Activated naive CD4-positive, alpha-beta T cell treated with anti-CD3 and anti-CD28 coated beads, Interleukin-2, amount 50 U/mL, for 24 hours (primary cell): Measurements from ENCODE around the gene CGN.
"Not testable (repeated sequence)": the region's sequence is repeated elsewhere in the genome, so short reads cannot be mapped to it uniquely, and the experiment has no call there.

ENCODE experiments used
- H3K27ac Mint-ChIP-seq: one replicate; pipeline ENCODE4 v1.8.0; 2021; ENCODE audit warnings: mild to moderate bottlenecking, mixed read lengths
- H3K27me3 Mint-ChIP-seq: one replicate; pipeline ENCODE4 v1.8.0; 2021; ENCODE audit warnings: mixed read lengths
- H3K36me3 Mint-ChIP-seq: one replicate; pipeline ENCODE4 v1.8.0; 2021; ENCODE audit warnings: mixed read lengths
- H3K4me1 Mint-ChIP-seq: one replicate; pipeline ENCODE4 v1.8.0; 2021; ENCODE audit warnings: mixed read lengths
- H3K4me3 Mint-ChIP-seq: one replicate; pipeline ENCODE4 v1.8.0; 2021; ENCODE audit warnings: mild to moderate bottlenecking, mixed read lengths
- H3K9me3 Mint-ChIP-seq: one replicate; pipeline ENCODE4 v1.8.0; 2021; ENCODE audit warnings: mixed read lengths

CGN gene

DNA sequence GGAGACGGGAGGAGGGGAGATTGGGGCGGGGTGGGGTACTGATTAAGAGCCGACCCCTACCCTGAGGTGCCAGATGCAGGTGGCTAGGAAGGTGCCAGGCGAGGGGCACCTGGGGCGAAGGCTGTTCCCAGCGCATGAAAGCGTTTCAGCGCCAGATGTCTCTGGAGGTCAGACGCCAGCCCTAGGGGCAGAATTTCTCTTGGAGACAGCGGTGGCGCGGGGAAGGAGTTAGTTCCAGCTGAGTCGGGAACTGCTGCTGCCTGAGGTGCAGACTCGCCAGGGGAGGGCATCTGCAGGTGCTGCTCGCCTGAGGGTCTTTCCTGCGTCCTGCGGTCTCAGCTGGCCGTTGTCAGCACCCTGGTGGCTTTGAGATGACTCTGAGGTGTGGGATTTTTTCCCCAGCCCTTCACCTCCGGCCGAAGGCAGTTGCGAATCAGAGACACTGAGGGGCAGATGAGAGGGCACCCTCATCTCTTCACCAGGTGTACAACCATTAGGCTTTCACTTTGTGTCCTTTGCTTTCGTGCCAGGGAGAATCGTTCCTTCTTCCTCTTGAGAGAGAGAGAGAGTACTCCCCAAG, 539 bp downstream of the CGN start:
- H3K4me1 Mint-ChIP-seq = peaks cover 27% of the 10 kb centered on the region
- no peaks in the 10 kb centered on the region for H3K36me3 Mint-ChIP-seq
- H3K4me3 Mint-ChIP-seq = peak overlapping the region; percentile 92
- no peaks in the 10 kb centered on the region for H3K27me3 Mint-ChIP-seq
- peak overlapping the region; percentile 46 for H3K27ac Mint-ChIP-seq
- no peaks in the 10 kb centered on the region for H3K9me3 Mint-ChIP-seq

DNA sequence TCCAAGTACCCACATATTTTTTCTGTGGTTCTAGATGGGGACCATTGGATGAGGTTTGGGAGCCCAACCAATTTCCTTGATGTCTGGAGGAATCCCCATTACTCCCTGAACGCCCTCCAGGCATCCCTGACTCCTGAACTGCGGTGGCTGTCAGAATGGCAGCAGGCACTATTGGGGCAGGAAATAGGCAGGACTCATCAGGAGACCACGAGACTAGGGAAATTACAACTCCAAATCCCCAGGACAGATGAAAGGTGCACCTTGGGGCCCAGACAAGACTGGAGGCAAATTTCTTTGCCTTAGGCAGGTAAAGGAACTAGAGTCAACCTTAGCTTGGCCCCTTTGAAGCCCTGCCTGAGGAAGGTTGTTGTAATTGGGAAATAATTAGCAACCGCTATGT, 1.1 kb downstream of the CGN start:
- H3K9me3 Mint-ChIP-seq = no peaks in the 10 kb centered on the region
- no peak overlapping the region for H3K27ac Mint-ChIP-seq
- H3K4me1 Mint-ChIP-seq = peaks cover 27% of the 10 kb centered on the region
- no peaks in the 10 kb centered on the region for H3K27me3 Mint-ChIP-seq
- peak overlapping the region; percentile 92 for H3K4me3 Mint-ChIP-seq
- H3K36me3 Mint-ChIP-seq = no peaks in the 10 kb centered on the region

DNA sequence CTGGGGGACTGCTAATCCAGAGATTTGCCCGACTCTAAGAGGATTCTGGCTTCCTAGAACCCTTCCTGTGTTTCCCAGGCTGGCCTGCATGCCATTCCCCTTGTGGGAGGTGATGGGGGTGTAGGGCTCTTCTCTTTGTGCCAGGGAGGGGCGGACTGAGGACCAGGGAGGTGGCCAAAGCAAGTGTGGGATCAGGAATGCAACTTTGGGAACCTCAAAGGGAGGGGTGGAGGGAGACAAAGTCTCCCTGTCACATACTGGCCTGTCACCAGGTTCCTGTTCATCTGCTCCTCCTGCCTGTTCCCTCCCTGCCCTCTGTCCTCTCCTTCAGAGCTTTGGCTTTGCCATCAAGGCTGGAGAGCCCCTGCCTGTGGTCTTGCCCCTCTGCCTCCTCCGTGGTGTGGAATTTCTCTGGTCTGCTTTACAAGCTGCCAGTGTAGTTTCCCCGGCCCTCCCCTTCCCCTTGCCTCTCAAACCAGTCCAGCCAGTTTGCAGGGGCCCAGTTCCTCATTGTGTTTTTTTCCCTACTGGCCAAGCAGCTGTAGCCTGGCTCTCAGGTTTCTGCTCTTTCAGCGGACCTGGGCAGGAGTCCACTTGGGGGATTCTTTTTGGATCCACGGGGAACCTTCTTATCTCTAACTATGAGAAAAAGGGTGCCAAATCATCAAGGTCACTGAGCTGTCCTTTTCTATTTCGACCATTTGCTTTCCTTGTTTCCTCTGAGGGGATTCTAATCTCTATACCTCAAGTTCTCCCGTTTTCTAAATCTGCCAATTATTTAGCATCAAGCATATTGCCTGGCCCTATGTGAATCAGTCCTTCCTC, 1.8 kb downstream of the CGN start:
- Mint-ChIP-seq H3K9me3 (no peaks in the 10 kb centered on the region), H3K36me3 (no peaks in the 10 kb centered on the region), H3K4me3 (peak overlapping the region; percentile 58), H3K27me3 (no peaks in the 10 kb centered on the region), H3K27ac (no peak overlapping the region), H3K4me1 (peaks cover 27% of the 10 kb centered on the region)

DNA sequence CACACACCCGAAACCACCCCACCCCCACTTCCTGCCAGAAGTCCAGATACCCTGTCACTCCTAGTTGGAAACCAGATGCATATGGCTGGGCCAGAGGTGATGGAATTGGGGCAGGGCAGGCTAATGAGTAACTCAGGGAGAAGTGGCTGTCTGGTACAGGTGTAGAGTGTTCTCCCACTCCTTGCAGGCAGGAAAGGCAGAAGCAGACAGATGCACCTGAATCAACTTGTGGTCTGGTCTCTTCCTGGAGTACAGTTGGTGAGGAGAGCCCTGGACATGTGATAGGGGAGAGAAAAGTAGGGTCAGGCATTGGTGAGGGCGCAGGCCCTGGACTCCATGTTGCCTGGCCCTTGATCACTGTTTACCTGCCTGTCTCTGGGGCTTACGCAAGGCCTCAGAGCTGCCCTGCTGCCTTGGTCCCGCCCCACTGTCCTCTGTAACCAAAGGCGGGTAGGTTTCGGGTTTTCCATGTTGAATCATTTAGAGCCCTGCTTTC, 2.5 kb downstream of the CGN start:
- Mint-ChIP-seq H3K4me1 (peaks cover 27% of the 10 kb centered on the region), H3K27me3 (no peaks in the 10 kb centered on the region), H3K27ac (no peak overlapping the region), H3K36me3 (no peaks in the 10 kb centered on the region), H3K9me3 (no peaks in the 10 kb centered on the region), H3K4me3 (no peak overlapping the region)

DNA sequence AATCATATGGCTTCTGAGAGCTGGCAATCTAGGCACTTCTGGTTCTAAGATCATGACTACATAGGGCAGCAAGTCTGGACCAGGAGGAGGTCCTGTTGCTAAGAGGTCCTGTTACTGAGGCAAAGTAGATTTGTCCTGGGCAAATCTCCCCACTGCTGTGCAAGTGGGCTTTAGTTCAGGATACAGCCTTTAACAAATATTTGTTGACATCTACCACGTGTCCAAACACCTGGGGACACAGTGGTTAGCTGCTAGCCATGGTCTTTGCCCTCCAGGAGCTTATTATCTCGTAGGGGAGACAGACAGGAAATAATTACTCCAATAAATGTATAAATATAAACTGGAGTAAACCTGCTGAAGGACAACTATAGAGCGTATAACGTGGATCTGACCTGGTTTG, 3.2 kb downstream of the CGN start:
- H3K4me1 Mint-ChIP-seq = peaks cover 27% of the 10 kb centered on the region
- no peak overlapping the region for H3K27ac Mint-ChIP-seq
- no peaks in the 10 kb centered on the region for H3K9me3 Mint-ChIP-seq

DNA sequence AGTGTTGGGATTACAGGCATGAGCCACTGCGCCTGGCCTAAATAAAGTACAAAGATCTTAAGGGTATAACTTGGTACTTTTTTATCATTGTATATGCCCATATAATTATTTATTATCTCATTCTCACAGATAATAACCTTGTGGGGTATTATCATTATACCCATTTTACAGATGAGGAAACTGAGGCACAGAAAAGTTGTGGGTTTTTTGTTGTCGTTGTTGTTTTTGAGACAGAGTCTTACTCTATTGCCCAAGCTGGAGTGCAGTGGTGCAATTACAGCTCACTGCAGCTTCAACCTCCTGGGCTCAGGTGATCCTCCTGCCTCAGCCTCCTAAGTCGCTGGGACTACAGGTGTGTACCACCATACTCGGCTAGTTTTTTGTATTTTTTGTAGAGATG, 4.1 kb downstream of the CGN start:
- Mint-ChIP-seq H3K9me3 (no peaks in the 10 kb centered on the region), H3K27ac (no peak overlapping the region), H3K27me3 (no peaks in the 10 kb centered on the region), H3K4me3 (no peak overlapping the region), H3K36me3 (no peaks in the 10 kb centered on the region), H3K4me1 (peaks cover 27% of the 10 kb centered on the region)

More for the DNA sequence above, 3.2 kb downstream of the CGN start:
- Mint-ChIP-seq H3K27me3 (no peaks in the 10 kb centered on the region), H3K36me3 (no peaks in the 10 kb centered on the region), H3K4me3 (no peak overlapping the region)

DNA sequence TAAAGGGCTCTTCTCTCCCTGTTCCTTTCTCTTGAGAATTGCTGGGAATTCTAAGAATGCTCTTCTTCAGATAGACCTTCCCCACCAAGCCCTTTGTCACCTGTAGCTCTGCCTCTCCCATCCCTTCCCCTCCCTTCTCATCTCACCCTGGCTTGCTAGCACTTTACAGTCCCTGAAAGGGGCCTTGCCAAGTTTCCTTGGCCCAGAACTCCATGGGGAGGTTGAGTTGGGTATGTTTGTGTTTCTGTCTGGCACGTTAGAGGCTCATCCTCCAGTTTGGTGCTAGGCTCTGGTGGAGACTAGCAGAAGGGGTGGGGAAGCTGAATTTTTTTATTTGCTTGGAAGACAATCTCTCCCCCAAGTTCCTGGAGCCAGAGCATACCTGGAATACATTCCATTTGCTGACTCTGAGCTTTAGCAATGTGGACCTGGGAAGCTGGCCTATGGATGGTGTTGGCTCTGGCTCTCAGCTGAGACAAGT, 4.9 kb downstream of the CGN start:
- H3K4me1 Mint-ChIP-seq = peaks cover 21% of the 10 kb centered on the region
- no peaks in the 10 kb centered on the region for H3K36me3 Mint-ChIP-seq
- H3K27me3 Mint-ChIP-seq = no peaks in the 10 kb centered on the region
- no peaks in the 10 kb centered on the region for H3K9me3 Mint-ChIP-seq
- H3K4me3 Mint-ChIP-seq = no peak overlapping the region
- no peak overlapping the region for H3K27ac Mint-ChIP-seq

DNA sequence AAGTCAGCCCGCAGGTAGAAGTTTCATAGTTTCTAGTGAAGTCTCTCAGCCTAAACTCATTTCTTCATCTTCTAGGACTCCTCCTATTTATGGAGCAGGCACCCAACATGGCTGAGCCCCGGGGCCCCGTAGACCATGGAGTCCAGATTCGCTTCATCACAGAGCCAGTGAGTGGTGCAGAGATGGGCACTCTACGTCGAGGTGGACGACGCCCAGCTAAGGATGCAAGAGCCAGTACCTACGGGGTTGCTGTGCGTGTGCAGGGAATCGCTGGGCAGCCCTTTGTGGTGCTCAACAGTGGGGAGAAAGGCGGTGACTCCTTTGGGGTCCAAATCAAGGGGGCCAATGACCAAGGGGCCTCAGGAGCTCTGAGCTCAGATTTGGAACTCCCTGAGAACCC, 7.2 kb downstream of the CGN start:
- Mint-ChIP-seq H3K4me1 (peaks cover 8% of the 10 kb centered on the region), H3K27me3 (no peaks in the 10 kb centered on the region), H3K27ac (no peak overlapping the region), H3K9me3 (no peaks in the 10 kb centered on the region), H3K4me3 (no peak overlapping the region), H3K36me3 (no peaks in the 10 kb centered on the region)

DNA sequence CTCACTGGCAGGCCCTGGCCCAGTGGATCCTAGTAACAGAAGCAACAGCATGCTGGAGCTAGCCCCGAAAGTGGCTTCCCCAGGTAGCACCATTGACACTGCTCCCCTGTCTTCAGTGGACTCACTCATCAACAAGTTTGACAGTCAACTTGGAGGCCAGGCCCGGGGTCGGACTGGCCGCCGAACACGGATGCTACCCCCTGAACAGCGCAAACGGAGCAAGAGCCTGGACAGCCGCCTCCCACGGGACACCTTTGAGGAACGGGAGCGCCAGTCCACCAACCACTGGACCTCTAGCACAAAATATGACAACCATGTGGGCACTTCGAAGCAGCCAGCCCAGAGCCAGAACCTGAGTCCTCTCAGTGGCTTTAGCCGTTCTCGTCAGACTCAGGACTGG, 7.7 kb downstream of the CGN start:
- no peaks in the 10 kb centered on the region for H3K36me3 Mint-ChIP-seq
- H3K9me3 Mint-ChIP-seq = no peaks in the 10 kb centered on the region
- no peaks in the 10 kb centered on the region for H3K27me3 Mint-ChIP-seq
- H3K4me1 Mint-ChIP-seq = peaks cover 3% of the 10 kb centered on the region
- no peak overlapping the region for H3K27ac Mint-ChIP-seq
- H3K4me3 Mint-ChIP-seq = no peak overlapping the region

DNA sequence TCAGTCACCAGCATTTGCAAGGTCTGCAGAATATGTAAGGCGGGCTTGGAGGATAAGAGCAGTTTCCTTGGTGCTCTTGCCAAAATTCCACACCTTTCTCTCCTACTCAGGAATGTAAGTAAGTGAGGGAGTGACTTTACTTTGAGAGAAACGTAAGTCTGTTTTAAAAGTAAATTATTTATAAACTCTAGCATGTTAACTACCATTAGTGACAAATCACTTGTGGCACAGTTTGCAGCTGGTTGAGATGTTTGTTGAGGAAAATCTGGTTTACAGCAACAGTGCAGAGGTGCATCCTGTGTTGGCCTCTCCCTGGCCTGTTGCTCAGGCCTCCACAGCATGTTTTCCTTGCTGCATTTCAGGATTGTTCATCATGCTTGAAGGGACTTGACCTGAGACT, 8.5 kb downstream of the CGN start:
- Mint-ChIP-seq H3K9me3 (no peaks in the 10 kb centered on the region), H3K4me1 (no peaks in the 10 kb centered on the region), H3K27me3 (no peaks in the 10 kb centered on the region), H3K27ac (no peak overlapping the region), H3K4me3 (no peak overlapping the region), H3K36me3 (no peaks in the 10 kb centered on the region)

DNA sequence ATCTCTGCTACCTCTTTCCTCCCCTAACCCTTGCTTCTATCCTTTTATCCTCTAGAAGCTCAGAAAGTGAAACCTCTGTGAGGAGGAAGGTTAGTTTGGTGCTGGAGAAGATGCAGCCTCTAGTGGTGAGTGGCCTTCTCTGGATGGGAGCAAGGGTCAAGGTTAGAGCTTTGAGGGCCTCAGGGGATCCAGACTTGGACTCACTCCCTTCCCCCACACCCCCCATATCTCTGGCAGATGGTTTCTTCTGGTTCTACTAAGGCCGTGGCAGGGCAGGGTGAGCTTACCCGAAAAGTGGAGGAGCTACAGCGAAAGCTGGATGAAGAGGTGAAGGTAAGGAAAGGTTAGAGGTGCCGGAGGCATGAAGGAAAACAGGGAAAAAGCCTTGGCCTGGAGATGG, 9.2 kb downstream of the CGN start:
- no peaks in the 10 kb centered on the region for H3K9me3 Mint-ChIP-seq
- H3K27ac Mint-ChIP-seq = no peak overlapping the region
- H3K27me3 Mint-ChIP-seq = no peaks in the 10 kb centered on the region
- H3K36me3 Mint-ChIP-seq = no peaks in the 10 kb centered on the region
- no peak overlapping the region for H3K4me3 Mint-ChIP-seq
- no peaks in the 10 kb centered on the region for H3K4me1 Mint-ChIP-seq

DNA sequence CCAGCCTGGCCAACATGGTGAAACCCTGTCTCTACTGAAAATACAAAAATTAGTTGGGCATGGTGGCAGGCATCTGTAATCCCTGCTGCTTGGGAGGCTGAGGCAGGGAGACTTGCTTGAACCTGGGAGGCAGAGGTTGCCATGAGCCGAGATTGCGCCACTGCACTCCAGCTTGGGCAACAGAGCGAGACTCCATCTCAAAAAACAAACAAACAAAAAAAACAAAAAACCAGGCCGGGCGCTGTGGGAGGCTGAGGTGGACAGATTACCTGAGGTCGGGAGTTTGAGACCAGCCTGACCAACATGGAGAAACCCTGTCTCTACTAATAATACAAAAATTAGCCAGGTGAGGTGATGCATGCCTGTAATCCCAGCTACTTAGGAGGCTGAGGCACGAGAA, 11.2 kb downstream of the CGN start:
- not testable (repeated sequence) for H3K36me3 Mint-ChIP-seq, H3K27ac Mint-ChIP-seq, H3K4me3 Mint-ChIP-seq, H3K4me1 Mint-ChIP-seq, H3K9me3 Mint-ChIP-seq, H3K27me3 Mint-ChIP-seq

DNA sequence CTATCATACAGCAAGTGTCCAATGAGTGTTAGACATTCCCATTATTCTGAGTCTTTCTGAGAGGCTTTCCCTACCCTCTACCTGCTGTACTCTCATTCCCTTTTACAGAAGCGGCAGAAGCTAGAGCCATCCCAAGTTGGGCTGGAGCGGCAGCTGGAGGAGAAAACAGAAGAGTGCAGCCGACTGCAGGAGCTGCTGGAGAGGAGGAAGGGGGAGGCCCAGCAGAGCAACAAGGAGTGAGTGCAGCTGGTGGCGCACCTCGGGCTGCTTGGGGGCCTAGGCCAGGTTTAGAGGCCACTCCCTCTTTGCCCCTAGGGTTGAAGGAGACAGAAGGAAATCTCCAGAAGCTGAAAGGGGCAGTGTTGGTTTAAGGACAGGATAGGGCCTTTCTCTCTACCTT, 12.1 kb downstream of the CGN start:
- Mint-ChIP-seq H3K36me3 (no peaks in the 10 kb centered on the region), H3K27ac (no peak overlapping the region), H3K4me1 (no peaks in the 10 kb centered on the region), H3K9me3 (no peaks in the 10 kb centered on the region), H3K4me3 (no peak overlapping the region), H3K27me3 (no peaks in the 10 kb centered on the region)

DNA sequence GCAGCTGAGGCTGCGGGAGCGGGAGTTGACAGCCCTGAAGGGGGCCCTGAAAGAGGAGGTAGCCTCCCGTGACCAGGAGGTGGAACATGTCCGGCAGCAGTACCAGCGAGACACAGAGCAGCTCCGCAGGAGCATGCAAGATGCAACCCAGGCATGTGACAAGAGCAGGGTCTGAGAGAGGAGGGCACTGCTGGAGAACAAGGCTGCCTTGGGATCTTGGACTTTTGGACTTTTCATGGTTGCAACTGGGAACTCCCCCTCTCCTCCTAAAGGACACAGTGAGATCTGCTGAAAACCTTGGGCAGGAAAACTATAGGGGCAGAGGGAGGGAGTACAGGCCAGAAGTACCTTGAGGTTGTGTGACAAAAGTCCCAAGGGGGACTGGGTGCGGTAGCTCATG, 13.5 kb downstream of the CGN start:
- no peak overlapping the region for H3K27ac Mint-ChIP-seq
- H3K4me3 Mint-ChIP-seq = no peak overlapping the region
- no peaks in the 10 kb centered on the region for H3K36me3 Mint-ChIP-seq
- no peaks in the 10 kb centered on the region for H3K27me3 Mint-ChIP-seq
- no peaks in the 10 kb centered on the region for H3K9me3 Mint-ChIP-seq
- no peaks in the 10 kb centered on the region for H3K4me1 Mint-ChIP-seq

DNA sequence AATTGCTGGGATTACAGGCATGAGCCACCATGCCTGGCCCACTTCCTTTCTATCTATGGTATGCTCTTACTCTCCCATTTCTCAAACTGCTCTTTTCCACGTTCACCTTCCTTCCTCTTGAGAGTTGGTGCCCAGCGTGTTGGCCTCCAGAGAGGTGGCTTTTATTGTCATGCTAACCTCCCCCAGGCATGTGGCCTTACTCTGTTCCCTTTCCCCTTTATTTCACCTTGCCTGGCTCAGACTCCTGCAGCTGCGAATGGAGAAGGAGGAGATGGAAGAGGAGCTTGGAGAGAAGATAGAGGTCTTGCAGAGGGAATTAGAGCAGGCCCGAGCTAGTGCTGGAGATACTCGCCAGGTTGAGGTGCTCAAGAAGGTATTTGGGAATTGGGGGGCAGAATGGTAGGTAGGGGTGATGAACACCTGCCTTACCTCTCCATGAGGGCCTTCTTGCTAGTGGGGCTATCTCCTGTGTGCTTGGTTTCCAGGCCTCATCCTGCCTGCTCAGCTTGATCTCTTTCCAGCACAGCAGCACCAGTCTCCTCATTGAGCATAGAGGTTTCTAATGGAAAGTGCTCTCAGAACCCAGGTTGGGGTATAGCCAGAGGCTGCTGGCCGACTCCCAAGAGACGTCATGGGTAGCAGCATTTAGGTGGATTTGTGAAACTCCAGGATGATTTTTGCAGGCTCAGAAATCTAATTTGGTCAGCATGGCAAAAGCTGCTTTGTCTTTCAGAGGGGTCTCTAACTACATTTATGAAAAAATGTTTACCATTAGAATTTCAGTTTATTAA, 15.7 kb downstream of the CGN start:
- Mint-ChIP-seq H3K36me3 (no peaks in the 10 kb centered on the region), H3K4me1 (no peaks in the 10 kb centered on the region), H3K4me3 (no peak overlapping the region), H3K27me3 (no peaks in the 10 kb centered on the region), H3K27ac (no peak overlapping the region), H3K9me3 (no peaks in the 10 kb centered on the region)

DNA sequence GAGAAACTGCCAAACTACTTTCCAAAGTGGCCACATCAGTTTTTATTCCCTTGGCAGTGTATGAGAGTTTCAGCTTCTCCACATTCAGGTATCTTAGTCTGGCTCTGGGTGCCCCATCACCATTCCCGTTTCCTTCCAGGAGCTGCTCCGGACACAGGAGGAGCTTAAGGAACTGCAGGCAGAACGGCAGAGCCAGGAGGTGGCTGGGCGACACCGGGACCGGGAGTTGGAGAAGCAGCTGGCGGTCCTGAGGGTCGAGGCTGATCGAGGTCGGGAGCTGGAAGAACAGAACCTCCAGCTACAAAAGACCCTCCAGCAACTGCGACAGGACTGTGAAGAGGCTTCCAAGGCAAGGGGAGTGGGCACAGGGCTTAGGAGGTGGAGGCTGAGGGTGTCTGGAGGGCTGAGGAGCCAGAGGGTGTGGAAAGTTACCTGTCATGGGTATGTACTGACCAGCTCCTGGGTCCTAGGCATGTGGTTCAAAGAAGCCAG, 18.1 kb downstream of the CGN start:
- H3K4me3 Mint-ChIP-seq = no peak overlapping the region
- H3K4me1 Mint-ChIP-seq = no peaks in the 10 kb centered on the region
- peak overlapping the region; percentile 74 for H3K27ac Mint-ChIP-seq
- no peaks in the 10 kb centered on the region for H3K27me3 Mint-ChIP-seq
- H3K36me3 Mint-ChIP-seq = no peaks in the 10 kb centered on the region
- H3K9me3 Mint-ChIP-seq = no peaks in the 10 kb centered on the region
